ENCODE results near the gene MTHFR. TPM values are rescaled to one million over a fixed set of nuclear protein-coding genes. Genes with fewer than 3 reads are reported as not detected.

MTHFR gene
- total and polyA plus RNA-seq, 2 donors from 2014 or later, result 10.6 to 65.5 TPM

DNA sequence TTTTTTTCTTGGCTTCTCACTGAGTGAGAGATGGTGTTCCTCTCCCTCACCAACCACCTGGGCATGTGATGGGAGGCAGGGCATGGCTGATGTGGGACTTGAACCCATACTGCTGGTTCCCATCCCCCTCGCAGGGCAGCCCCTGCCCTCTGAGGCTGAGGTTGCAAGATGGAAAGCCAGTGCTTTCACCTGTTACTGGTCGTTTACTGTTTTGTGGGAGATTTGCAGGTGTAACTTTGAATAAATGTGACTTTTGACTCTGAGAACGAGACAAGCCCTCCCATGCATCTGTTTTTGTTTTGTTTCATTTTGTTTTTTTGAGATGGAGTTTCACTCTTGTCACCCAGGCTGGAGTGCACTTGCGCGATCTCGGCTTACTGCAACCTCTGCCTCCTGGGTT, 22.2 kb downstream of the MTHFR start:
- H3K4me3 ChIP-seq (ENCODE audit: low read length in 3 of 3), result no peak overlapping the region
- no peaks in the 10 kb centered on the region for H3K36me3 ChIP-seq (ENCODE audit: control insufficient read depth in 2 of 3, insufficient read depth in 3 of 3, low read length in 3 of 3)
- no peaks in the 10 kb centered on the region for H3K27me3 ChIP-seq (ENCODE audit: control insufficient read depth, insufficient read depth, low read length)
- FAIRE-seq (no peak), DNase-seq (no peak)
- no peak overlapping the region for H3K27ac ChIP-seq (ENCODE audit: low read depth in 2 of 2, low read length in 2 of 2)
- TF ChIP-seq, protein P1, sequence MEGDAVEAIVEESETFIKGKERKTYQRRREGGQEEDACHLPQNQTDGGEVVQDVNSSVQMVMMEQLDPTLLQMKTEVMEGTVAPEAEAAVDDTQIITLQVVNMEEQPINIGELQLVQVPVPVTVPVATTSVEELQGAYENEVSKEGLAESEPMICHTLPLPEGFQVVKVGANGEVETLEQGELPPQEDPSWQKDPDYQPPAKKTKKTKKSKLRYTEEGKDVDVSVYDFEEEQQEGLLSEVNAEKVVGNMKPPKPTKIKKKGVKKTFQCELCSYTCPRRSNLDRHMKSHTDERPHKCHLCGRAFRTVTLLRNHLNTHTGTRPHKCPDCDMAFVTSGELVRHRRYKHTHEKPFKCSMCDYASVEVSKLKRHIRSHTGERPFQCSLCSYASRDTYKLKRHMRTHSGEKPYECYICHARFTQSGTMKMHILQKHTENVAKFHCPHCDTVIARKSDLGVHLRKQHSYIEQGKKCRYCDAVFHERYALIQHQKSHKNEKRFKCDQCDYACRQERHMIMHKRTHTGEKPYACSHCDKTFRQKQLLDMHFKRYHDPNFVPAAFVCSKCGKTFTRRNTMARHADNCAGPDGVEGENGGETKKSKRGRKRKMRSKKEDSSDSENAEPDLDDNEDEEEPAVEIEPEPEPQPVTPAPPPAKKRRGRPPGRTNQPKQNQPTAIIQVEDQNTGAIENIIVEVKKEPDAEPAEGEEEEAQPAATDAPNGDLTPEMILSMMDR (IDR thresholded peaks at IDR 0.05; ENCODE audit: borderline replicate concordance, extremely low read depth, insufficient read depth), result no peak
- intact Hi-C loops (cut with DNase I), result no loop called here
- H3K9ac ChIP-seq (ENCODE audit: low read length in 3 of 3), result no peak overlapping the region
- H3K4me1 ChIP-seq (ENCODE audit: control insufficient read depth in 2 of 3, insufficient read depth in 2 of 3, low read depth in 1 of 3, low read length in 3 of 3), result peaks cover 3 to 34% (median 23%) of the 10 kb centered on the region in 3 donors
- no peaks in the 10 kb centered on the region for H3K9me3 ChIP-seq (ENCODE audit: control insufficient read depth in 2 of 3, insufficient read depth in 1 of 3, low read length in 3 of 3)

DNA sequence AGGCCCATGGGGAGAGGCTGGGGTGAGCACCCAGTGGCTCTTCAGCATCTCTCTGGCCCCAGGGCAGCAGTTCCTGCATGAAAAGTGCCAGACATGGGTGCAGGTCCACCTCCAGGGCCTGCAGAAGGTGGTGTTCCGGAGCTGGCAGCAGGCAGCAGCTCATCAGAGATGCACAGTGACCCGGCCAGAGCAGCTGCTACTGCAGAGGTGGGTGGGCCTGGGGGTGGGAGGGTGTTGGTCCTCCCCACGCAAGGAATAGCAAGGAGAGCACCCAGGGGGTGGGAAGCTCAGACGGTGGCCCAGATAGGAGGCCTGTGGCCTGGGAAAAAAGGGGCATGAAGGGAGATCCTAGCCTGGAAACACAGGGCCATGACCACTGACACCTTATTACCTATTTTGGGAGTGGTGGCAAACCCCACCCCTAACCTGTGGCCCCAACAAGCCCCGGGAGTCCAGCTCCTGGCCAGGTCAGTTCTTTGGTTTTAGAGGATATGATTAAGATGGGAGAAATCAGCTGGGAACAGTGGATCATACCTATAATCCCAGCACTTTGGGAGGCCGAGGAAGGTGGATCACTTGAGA, 23.5 kb downstream of the MTHFR start:
- Histone ChIP-seq H3K36me3 (ENCODE audit: control insufficient read depth in 2 of 3, insufficient read depth in 3 of 3, low read length in 3 of 3) (no peaks in the 10 kb centered on the region), H3K27me3 (ENCODE audit: control insufficient read depth, insufficient read depth, low read length) (no peaks in the 10 kb centered on the region), H3K27ac (ENCODE audit: low read depth in 2 of 2, low read length in 2 of 2) (no peak overlapping the region), H3K9ac (ENCODE audit: low read length in 3 of 3) (no peak overlapping the region), H3K4me1 (ENCODE audit: control insufficient read depth in 2 of 3, insufficient read depth in 2 of 3, low read depth in 1 of 3, low read length in 3 of 3) (peaks cover 0 to 23% (median 12%) of the 10 kb centered on the region in 3 donors), H3K4me3 (ENCODE audit: low read length in 3 of 3) (no peak overlapping the region), H3K9me3 (ENCODE audit: control insufficient read depth in 2 of 3, insufficient read depth in 1 of 3, low read length in 3 of 3) (no peaks in the 10 kb centered on the region)
- TF ChIP-seq, protein P1 (IDR thresholded peaks at IDR 0.05; ENCODE audit: borderline replicate concordance, extremely low read depth, insufficient read depth), result no peak
- DNase-seq (no peak), FAIRE-seq (no peak)
- intact Hi-C loops (cut with DNase I), result no loop called here

DNA sequence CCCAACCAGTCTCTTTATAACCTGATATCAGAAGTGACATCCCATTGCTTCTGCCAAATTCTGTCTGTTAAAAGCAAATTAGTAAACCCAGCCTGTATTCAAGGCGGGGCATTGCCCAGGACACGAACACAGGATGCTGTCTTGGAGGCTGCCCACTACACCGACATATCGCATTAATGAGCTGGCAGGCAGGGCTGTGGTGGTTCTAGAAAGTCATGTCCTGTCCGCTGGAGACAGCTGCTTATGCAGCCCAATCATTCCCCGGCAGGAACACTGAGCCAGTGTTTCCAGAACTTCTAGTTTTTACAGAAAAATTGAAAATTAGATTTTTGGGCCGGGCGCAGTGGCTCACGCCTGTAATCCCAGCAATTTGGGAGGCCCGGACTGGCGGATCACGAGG, 24.5 kb downstream of the MTHFR start:
- Histone ChIP-seq H3K4me1 (ENCODE audit: control insufficient read depth in 2 of 3, insufficient read depth in 2 of 3, low read depth in 1 of 3, low read length in 3 of 3) (peaks cover 0 to 15% (median 5%) of the 10 kb centered on the region in 3 donors), H3K27ac (ENCODE audit: low read depth in 2 of 2, low read length in 2 of 2) (no peak overlapping the region), H3K27me3 (ENCODE audit: control insufficient read depth, insufficient read depth, low read length) (no peaks in the 10 kb centered on the region), H3K4me3 (ENCODE audit: low read length in 3 of 3) (no peak overlapping the region), H3K9ac (ENCODE audit: low read length in 3 of 3) (no peak overlapping the region), H3K36me3 (ENCODE audit: control insufficient read depth in 2 of 3, insufficient read depth in 3 of 3, low read length in 3 of 3) (no peaks in the 10 kb centered on the region), H3K9me3 (ENCODE audit: control insufficient read depth in 2 of 3, insufficient read depth in 1 of 3, low read length in 3 of 3) (no peaks in the 10 kb centered on the region)
- DNase-seq (no peak), FAIRE-seq (no peak)
- TF ChIP-seq, protein P1 (IDR thresholded peaks at IDR 0.05; ENCODE audit: borderline replicate concordance, extremely low read depth, insufficient read depth), result no peak
- intact Hi-C loops (cut with DNase I), result no loop called here

Measured in kidney (tissue), 14 donors.